ENCODE data around the gene LRRFIP1.
A peak's percentile ranks its signal among the peaks of the same experiment; 100 is the strongest.

The LRRFIP1 gene

GRCh38 chr2:237743024-237743423 lies 115.6 kb downstream of the LRRFIP1 start:
- DNase-seq, result peak in 1 of 3 donors; percentile 45
- Histone ChIP-seq H3K27ac (ENCODE audit: insufficient read depth in 1 of 2, low read depth in 1 of 2, low read length in 2 of 2, poor library complexity in 1 of 2, severe bottlenecking in 2 of 2) (peak overlapping the region in 1 of 2 experiments; percentile 30), H3K36me3 (ENCODE audit: control insufficient read depth in 4 of 4, insufficient read depth in 4 of 4, low read length in 3 of 4) (peaks cover 8 to 53% (median 26%) of the 10 kb centered on the region in 4 experiments), H3K27me3 (replicated peaks in 2 of 5; ENCODE audit: control insufficient read depth in 4 of 5, insufficient read depth in 5 of 5, low read length in 4 of 5) (no peaks in the 10 kb centered on the region), H3K4me3 (ENCODE audit: control insufficient read depth in 1 of 7, extremely low read depth in 1 of 7, insufficient read depth in 4 of 7, low read depth in 2 of 7, low read length in 6 of 7) (no peak overlapping the region), H3K4me1 (ENCODE audit: control extremely low read depth in 1 of 4, control insufficient read depth in 4 of 4, insufficient read depth in 4 of 4, low read length in 3 of 4) (peaks cover 0 to 28% (median 9%) of the 10 kb centered on the region in 4 experiments), H3K9me3 (ENCODE audit: control extremely low read depth in 1 of 5, control insufficient read depth in 4 of 5, insufficient read depth in 2 of 5, low read depth in 1 of 5, low read length in 4 of 5) (no peaks in the 10 kb centered on the region)
- WGBS (ENCODE audit: insufficient coverage), result 88% methylated on average over 6 of the region's 6 CpGs
- ChIA-PET CTCF (interaction anchor here (0.6 to 10.3 kb wide), 11 partner anchors 10 to 162 kb away, joined by 3 to 160 read pairs (median 4); no protein-coding TSS in a partner anchor), POLR2A (no interaction called here)

DNA sequence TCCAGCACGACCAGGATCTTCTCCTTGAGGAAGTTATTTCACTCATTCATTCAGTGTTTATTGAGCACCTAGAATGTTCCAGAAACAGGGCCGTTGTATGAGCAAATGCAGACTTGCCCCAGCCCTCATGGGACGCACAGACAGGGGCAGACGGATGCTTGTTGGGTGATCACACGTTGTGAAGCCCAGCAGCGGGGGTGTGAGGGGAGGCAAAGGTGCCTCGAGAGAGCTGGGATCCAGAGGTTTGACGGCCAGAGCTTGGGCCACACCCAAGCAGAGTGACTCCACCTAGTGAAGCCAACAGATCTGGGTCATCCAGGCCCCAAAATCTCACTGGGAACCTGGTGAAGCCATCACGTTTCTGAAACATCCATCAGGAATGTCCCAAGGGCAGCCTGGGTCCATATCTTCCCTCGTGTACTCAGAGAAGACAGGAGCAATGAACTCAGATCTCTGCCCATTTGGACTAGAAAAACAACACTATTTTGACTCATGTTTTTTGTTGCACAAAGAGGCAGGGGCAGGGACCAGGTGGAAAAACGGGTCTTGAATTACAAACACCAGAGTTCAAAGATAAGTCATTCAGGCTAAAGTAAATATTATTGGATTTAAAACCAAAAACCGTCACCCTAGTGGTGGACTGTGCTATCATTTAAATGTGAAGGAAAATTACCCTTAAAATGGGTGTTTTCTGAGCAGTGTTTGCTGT lies 116.3 kb downstream of the LRRFIP1 start:
- POLR2A ChIA-PET, result interaction anchor here (1.2 kb wide), 1 partner anchor 231 kb away, joined by 4 read pairs; no protein-coding TSS in a partner anchor

GRCh38 chr2:237744270-237744612 lies 116.9 kb downstream of the LRRFIP1 start:
- peaks cover 16 to 58% (median 27%) of the 10 kb centered on the region in 4 experiments for H3K36me3 ChIP-seq (ENCODE audit: control insufficient read depth in 4 of 4, insufficient read depth in 4 of 4, low read length in 3 of 4)
- no peaks in the 10 kb centered on the region for H3K9me3 ChIP-seq (ENCODE audit: control extremely low read depth in 1 of 5, control insufficient read depth in 4 of 5, insufficient read depth in 2 of 5, low read depth in 1 of 5, low read length in 4 of 5)
- ChIA-PET POLR2A (interaction anchor here (0.6 to 1.3 kb wide), 4 partner anchors 13 to 231 kb away, joined by 3 to 4 read pairs (median 4); no protein-coding TSS in a partner anchor), CTCF (interaction anchor here (1.2 to 10.3 kb wide), 22 partner anchors 11 to 231 kb away, joined by 3 to 160 read pairs (median 7); no protein-coding TSS in a partner anchor)
- peak overlapping the region in 1 of 2 experiments; percentile 14 for H3K27ac ChIP-seq (ENCODE audit: insufficient read depth in 1 of 2, low read depth in 1 of 2, low read length in 2 of 2, poor library complexity in 1 of 2, severe bottlenecking in 2 of 2)
- H3K4me3 ChIP-seq (ENCODE audit: control insufficient read depth in 1 of 7, extremely low read depth in 1 of 7, insufficient read depth in 4 of 7, low read depth in 2 of 7, low read length in 6 of 7), result no peak overlapping the region
- H3K4me1 ChIP-seq (ENCODE audit: control extremely low read depth in 1 of 4, control insufficient read depth in 4 of 4, insufficient read depth in 4 of 4, low read length in 3 of 4), result peaks cover 0 to 28% (median 9%) of the 10 kb centered on the region in 4 experiments
- DNase-seq, result no peak
- WGBS (ENCODE audit: insufficient coverage), result 98% methylated on average over 4 of the region's 6 CpGs
- H3K27me3 ChIP-seq (replicated peaks in 2 of 5; ENCODE audit: control insufficient read depth in 4 of 5, insufficient read depth in 5 of 5, low read length in 4 of 5), result no peaks in the 10 kb centered on the region

More for the DNA sequence above, 116.3 kb downstream of the LRRFIP1 start:
- H3K27ac ChIP-seq (ENCODE audit: insufficient read depth in 1 of 2, low read depth in 1 of 2, low read length in 2 of 2, poor library complexity in 1 of 2, severe bottlenecking in 2 of 2), result peak overlapping the region in 1 of 2 experiments; percentile 14
- CTCF ChIA-PET, result interaction anchor here (0.6 to 10.3 kb wide), 18 partner anchors 11 to 231 kb away, joined by 3 to 160 read pairs (median 7); no protein-coding TSS in a partner anchor
- DNase-seq, result no peak
- 81% methylated on average over 11 of the region's 12 CpGs for WGBS (ENCODE audit: insufficient coverage)
- H3K4me3 ChIP-seq (ENCODE audit: control insufficient read depth in 1 of 7, extremely low read depth in 1 of 7, insufficient read depth in 4 of 7, low read depth in 2 of 7, low read length in 6 of 7), result no peak overlapping the region
- no peaks in the 10 kb centered on the region for H3K27me3 ChIP-seq (replicated peaks in 2 of 5; ENCODE audit: control insufficient read depth in 4 of 5, insufficient read depth in 5 of 5, low read length in 4 of 5)
- peaks cover 14 to 56% (median 25%) of the 10 kb centered on the region in 4 experiments for H3K36me3 ChIP-seq (ENCODE audit: control insufficient read depth in 4 of 4, insufficient read depth in 4 of 4, low read length in 3 of 4)
- peaks cover 0 to 28% (median 9%) of the 10 kb centered on the region in 4 experiments for H3K4me1 ChIP-seq (ENCODE audit: control extremely low read depth in 1 of 4, control insufficient read depth in 4 of 4, insufficient read depth in 4 of 4, low read length in 3 of 4)
- H3K9me3 ChIP-seq (ENCODE audit: control extremely low read depth in 1 of 5, control insufficient read depth in 4 of 5, insufficient read depth in 2 of 5, low read depth in 1 of 5, low read length in 4 of 5), result no peaks in the 10 kb centered on the region

DNA sequence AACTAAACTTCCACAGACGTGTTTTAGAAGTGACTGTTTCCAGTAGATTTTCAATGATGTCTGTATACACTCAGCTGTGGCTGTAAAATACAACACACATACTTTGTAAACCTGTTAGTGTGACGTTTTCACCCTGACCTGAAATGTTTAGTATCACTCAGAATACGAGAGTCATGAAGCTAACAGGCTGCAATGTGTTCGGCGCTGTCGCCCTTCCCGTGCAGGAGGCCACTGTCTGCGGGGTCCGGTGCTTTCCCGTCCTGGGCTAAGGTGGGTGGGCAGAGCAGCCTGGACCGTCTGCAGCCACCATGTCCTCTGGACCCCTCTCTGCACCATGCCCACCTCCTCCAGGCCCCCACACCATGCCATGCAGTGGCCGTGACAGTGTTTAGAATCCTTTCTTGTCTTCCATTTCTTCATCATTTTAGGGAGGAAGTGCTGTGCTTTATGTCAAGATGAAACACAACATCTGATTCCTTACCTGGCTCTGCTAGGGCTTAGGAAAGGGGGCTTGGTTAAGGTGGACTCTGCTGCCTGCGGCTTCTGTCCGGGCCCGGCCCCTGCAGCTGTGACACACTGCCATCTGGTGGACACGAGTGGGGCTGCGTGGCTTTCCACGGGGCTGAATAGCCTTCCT lies 117.3 kb downstream of the LRRFIP1 start:
- CTCF ChIA-PET, result interaction anchor here (0.7 to 10.3 kb wide), 33 partner anchors 8 to 241 kb away, joined by 3 to 160 read pairs (median 6); no protein-coding TSS in a partner anchor

DNA sequence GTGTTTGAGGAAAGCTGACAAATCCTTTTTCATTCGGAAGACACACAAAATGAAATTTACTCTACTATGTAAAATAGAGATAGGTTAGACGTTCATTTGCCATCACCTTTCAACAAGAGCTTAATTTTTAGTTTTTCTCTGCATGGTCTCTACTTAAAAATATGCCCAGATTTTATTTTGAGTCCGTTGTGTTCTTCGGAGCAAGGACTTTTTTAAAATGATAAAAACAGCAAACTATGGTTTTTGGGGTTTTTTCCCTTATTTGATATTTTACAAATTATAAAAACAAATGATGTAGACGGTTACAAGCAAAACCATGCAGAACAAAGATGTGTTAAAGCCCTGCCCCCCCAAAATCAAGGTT lies 117.8 kb downstream of the LRRFIP1 start:
- DNase-seq, result no peak
- H3K27ac ChIP-seq (ENCODE audit: insufficient read depth in 1 of 2, low read depth in 1 of 2, low read length in 2 of 2, poor library complexity in 1 of 2, severe bottlenecking in 2 of 2), result no peak overlapping the region
- WGBS (ENCODE audit: insufficient coverage), result no CpG with 5 or more reads among the region's 5 CpGs

More for the DNA sequence above, 117.3 kb downstream of the LRRFIP1 start:
- no peaks in the 10 kb centered on the region for H3K27me3 ChIP-seq (replicated peaks in 2 of 5; ENCODE audit: control insufficient read depth in 4 of 5, insufficient read depth in 5 of 5, low read length in 4 of 5)
- no peak overlapping the region for H3K4me3 ChIP-seq (ENCODE audit: control insufficient read depth in 1 of 7, extremely low read depth in 1 of 7, insufficient read depth in 4 of 7, low read depth in 2 of 7, low read length in 6 of 7)
- no peak overlapping the region for H3K27ac ChIP-seq (ENCODE audit: insufficient read depth in 1 of 2, low read depth in 1 of 2, low read length in 2 of 2, poor library complexity in 1 of 2, severe bottlenecking in 2 of 2)
- peak; percentile 60 to 72 (median 68) for DNase-seq
- 67% methylated on average over 14 of the region's 18 CpGs for WGBS (ENCODE audit: insufficient coverage)
- H3K4me1 ChIP-seq (ENCODE audit: control extremely low read depth in 1 of 4, control insufficient read depth in 4 of 4, insufficient read depth in 4 of 4, low read length in 3 of 4), result peaks cover 0 to 28% (median 9%) of the 10 kb centered on the region in 4 experiments
- H3K9me3 ChIP-seq (ENCODE audit: control extremely low read depth in 1 of 5, control insufficient read depth in 4 of 5, insufficient read depth in 2 of 5, low read depth in 1 of 5, low read length in 4 of 5), result no peaks in the 10 kb centered on the region
- peaks cover 18 to 62% (median 29%) of the 10 kb centered on the region in 4 experiments for H3K36me3 ChIP-seq (ENCODE audit: control insufficient read depth in 4 of 4, insufficient read depth in 4 of 4, low read length in 3 of 4)
- POLR2A ChIA-PET, result interaction anchor here (0.6 to 1.3 kb wide), 6 partner anchors 14 to 232 kb away, joined by 3 to 5 read pairs (median 4); no protein-coding TSS in a partner anchor

GRCh38 chr2:237746302-237747080 lies 119.1 kb downstream of the LRRFIP1 start:
- POLR2A ChIA-PET, result interaction anchor here (1.7 kb wide), 1 partner anchor 73 kb away, joined by 3 read pairs; no protein-coding TSS in a partner anchor
- 99% methylated on average over 15 of the region's 15 CpGs for WGBS (ENCODE audit: insufficient coverage)
- Histone ChIP-seq H3K4me3 (ENCODE audit: control insufficient read depth in 1 of 7, extremely low read depth in 1 of 7, insufficient read depth in 4 of 7, low read depth in 2 of 7, low read length in 6 of 7) (no peak overlapping the region), H3K4me1 (ENCODE audit: control extremely low read depth in 1 of 4, control insufficient read depth in 4 of 4, insufficient read depth in 4 of 4, low read length in 3 of 4) (peaks cover 0 to 15% (median 2%) of the 10 kb centered on the region in 4 experiments), H3K27ac (ENCODE audit: insufficient read depth in 1 of 2, low read depth in 1 of 2, low read length in 2 of 2, poor library complexity in 1 of 2, severe bottlenecking in 2 of 2) (no peak overlapping the region), H3K36me3 (ENCODE audit: control insufficient read depth in 4 of 4, insufficient read depth in 4 of 4, low read length in 3 of 4) (peaks cover 28 to 64% (median 40%) of the 10 kb centered on the region in 4 experiments), H3K27me3 (replicated peaks in 2 of 5; ENCODE audit: control insufficient read depth in 4 of 5, insufficient read depth in 5 of 5, low read length in 4 of 5) (no peaks in the 10 kb centered on the region), H3K9me3 (ENCODE audit: control extremely low read depth in 1 of 5, control insufficient read depth in 4 of 5, insufficient read depth in 2 of 5, low read depth in 1 of 5, low read length in 4 of 5) (no peaks in the 10 kb centered on the region)
- CTCF ChIA-PET, result interaction anchor here (0.8 to 10.3 kb wide), 14 partner anchors 10 to 234 kb away, joined by 3 to 160 read pairs (median 10); no protein-coding TSS in a partner anchor
- DNase-seq, result no peak

More for the DNA sequence above, 117.8 kb downstream of the LRRFIP1 start:
- Histone ChIP-seq H3K36me3 (ENCODE audit: control insufficient read depth in 4 of 4, insufficient read depth in 4 of 4, low read length in 3 of 4) (peaks cover 22 to 64% (median 33%) of the 10 kb centered on the region in 4 experiments), H3K27me3 (replicated peaks in 2 of 5; ENCODE audit: control insufficient read depth in 4 of 5, insufficient read depth in 5 of 5, low read length in 4 of 5) (no peaks in the 10 kb centered on the region), H3K9me3 (ENCODE audit: control extremely low read depth in 1 of 5, control insufficient read depth in 4 of 5, insufficient read depth in 2 of 5, low read depth in 1 of 5, low read length in 4 of 5) (no peaks in the 10 kb centered on the region), H3K4me1 (ENCODE audit: control extremely low read depth in 1 of 4, control insufficient read depth in 4 of 4, insufficient read depth in 4 of 4, low read length in 3 of 4) (peaks cover 0 to 26% (median 9%) of the 10 kb centered on the region in 4 experiments), H3K4me3 (ENCODE audit: control insufficient read depth in 1 of 7, extremely low read depth in 1 of 7, insufficient read depth in 4 of 7, low read depth in 2 of 7, low read length in 6 of 7) (no peak overlapping the region)
- ChIA-PET CTCF (interaction anchor here (0.7 to 10.3 kb wide), 32 partner anchors 8 to 241 kb away, joined by 3 to 160 read pairs (median 5); no protein-coding TSS in a partner anchor), POLR2A (interaction anchor here (0.6 to 1.3 kb wide), 3 partner anchors 72 to 232 kb away, joined by 3 to 5 read pairs (median 4); no protein-coding TSS in a partner anchor)

Data from common myeloid progenitor, CD34-positive (primary cell).